Measurements from ENCODE around the gene KRTAP5-8.
A peak's percentile ranks its signal among the peaks of the same experiment; 100 is the strongest.
"Not testable (repeated sequence)": the region's sequence is repeated elsewhere in the genome, so short reads cannot be mapped to it uniquely, and the experiment has no call there.

Gene KRTAP5-8

GRCh38 chr11:71574418-71574817 lies 36.6 kb downstream of the KRTAP5-8 start:
- no peak for DNase-seq (ENCODE audit: low spot score)

DNA sequence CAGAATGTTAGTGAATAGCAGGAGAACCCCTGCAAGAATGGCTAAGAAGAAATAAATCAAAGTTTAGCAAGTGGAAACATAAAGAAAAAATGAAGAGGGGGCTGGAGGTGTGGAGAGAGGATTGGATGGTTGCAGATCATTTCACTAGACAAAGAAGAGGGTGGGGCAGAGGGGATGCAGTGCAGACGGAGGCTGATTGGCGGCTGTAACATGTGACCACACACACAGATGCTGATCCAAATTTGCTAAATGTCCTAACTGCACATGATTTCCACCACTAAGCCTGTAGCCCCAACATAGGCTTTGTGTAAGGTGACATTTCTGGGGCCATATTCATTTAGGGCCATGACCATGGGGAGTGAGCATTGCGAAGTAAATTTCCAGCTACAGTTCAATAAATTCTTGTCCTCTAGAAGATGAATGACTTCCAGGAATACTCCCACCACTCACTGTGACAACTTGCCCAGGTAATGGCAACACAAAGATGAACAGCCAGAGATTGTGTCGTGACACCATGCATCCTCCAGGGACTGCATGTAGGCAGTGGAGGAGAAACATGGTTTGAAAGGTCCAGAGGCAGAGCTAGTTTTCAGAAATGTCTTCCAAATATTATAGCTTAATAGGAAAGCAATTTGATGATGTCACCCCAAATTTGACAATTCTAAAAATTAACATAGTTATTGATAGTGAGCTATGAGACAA lies 38.0 kb downstream of the KRTAP5-8 start:
- DNase-seq (ENCODE audit: low spot score) = no peak

DNA sequence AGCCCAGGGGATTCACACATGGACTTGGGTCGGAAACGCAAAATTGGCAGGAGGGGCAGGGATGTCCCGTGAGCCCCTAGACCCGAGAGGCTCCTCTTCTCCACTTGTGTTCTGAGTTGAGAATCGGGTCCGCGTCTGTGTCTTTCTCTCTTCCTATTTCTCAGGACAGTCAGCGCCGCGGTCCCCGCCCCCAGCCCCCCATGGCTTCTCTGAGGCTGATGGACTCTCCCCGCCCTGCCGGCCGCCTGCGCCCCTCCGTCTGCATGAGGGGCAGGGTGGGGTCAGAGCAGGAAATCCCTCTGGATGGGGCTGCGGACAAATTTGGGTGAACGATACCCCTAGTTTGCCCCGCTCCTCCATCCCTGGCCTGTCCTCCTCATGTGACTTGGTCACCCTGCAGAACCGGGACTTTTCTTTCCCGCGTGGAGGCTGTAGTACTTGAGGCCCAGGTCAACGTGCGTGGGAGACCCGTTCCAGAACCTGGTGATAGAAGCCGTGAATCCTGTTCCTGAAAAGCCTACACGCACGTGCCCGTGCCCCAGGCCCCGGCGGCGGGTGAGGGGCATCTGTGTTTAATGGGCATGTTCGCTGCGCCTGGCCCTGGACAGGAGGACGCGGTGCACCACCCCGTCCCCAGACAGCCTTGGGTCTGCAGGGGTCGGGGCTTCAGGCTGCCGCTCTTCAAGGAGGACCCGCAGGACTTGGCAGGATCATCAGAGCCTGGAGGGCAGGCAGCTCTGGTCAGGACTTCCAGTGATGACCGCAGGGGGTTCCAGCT lies 39.1 kb downstream of the KRTAP5-8 start:
- not testable (repeated sequence) for DNase-seq (ENCODE audit: low spot score)

DNA sequence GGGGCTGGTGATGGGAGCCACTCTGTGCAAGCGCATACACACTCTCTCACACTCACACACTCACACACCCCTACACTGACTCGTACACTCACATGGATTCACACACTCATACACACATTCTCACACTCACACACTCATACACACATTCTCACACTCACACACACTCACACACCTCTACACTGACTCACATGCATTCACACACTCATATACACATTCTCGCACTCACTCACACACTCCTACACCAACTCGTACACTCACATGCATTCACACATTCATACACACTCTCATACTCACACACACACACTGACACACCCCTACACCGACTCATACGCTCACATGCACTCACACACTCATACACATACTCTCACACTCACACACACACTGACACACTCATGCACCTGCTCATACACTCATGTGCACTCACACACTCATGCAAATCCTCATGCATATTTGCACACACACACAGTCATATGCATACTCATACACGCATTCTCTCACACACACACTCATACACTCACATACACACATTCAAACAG lies 39.7 kb downstream of the KRTAP5-8 start:
- DNase-seq (ENCODE audit: low spot score) = no peak

GRCh38 chr11:71579513-71579912 lies 41.7 kb downstream of the KRTAP5-8 start:
- not testable (repeated sequence) for DNase-seq (ENCODE audit: low spot score)

DNA sequence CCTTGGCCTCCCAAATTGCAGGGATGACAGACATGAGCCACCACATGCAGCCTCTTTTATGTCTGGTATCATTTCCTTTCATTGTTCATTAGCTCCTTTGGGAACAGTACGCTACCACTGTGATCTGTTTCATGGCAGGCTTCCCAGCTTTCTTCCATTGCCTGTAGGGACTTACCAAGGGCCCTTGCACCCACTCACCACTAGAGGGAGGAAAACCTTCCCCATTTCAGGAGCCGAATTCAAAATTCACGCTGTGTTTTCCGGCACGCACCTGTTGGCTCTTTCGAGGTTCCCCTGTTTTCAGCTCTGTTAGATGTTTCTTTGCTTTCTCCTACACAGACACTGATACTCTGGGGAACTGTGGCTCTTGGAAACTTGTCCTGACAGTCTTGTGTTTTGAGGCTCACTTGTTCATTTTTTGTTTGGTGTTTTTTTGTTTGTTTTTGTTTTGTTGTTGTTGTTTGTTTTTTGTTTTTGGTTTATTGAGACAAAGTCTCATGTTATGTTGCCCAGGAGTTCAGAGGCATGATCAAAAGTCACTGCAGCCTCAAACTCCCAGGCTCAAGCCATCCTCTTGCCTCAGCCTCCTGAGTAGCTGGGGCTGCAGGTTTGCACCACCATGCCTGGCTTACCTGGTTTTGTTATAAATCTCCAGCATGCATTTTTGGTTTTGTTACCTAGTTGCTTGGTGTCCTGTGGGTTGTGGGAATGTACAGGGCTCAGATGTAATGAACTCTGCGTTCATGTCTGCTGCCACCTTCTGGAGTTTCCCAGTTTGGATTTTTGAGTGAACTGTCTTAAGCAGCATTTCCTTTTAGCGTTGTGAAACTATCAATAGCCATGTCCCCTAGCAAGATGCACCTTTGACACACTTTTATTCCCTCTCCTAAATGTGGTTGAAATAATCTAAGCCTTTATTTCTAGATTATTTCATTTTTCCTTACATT lies 42.5 kb downstream of the KRTAP5-8 start:
- DNase-seq (ENCODE audit: low spot score) = peak; percentile 81

DNA sequence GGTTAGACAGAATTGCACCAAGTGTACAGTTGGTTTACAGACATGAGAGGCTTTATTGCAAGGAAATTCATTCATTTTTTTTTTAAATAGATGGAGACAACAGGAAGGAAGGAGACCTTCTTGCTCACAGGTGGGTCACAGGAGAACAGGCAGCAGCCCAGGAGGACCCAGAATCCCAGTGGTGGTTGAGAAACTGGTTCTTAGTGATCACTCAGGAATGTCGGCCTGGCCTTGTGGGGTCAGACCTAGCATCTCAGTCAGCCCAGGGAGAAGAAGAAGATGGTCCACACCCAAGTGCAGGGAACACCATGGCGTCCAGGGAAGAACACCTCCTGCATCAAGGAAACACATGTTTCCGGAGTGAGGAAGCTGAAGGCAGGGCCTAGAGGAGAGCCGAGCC lies 44.0 kb downstream of the KRTAP5-8 start:
- DNase-seq (ENCODE audit: low spot score) = no peak

GRCh38 chr11:71582309-71582895 lies 44.6 kb downstream of the KRTAP5-8 start, which contains the start of gene KRTAP5-11:
TSS of gene KRTAP5-11 (minus strand) at chr11:71582875. CDS start at chr11:71582837, 38 bp downstream.
- DNase-seq (ENCODE audit: low spot score) = no peak

DNA sequence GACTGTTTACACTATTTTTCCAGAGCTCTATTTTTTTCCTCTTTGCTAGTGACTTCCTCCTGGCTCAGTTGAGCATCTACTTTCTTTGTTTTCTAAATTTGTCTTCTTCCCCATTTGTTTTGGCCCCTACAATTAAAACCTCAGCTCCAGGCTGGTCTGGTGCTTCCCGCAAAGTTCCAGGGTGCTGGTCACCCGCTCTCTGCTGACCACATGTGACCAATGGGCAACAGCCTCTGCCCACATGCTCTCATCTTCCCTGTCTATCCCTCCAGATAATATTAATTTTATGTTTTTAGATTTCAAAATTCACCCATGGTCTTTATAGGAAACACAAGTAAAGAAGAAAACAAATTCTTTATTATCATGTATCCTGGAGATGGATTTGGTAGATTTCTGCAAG lies 45.1 kb downstream of the KRTAP5-8 start:
- DNase-seq (ENCODE audit: low spot score) = not testable (repeated sequence)

DNA sequence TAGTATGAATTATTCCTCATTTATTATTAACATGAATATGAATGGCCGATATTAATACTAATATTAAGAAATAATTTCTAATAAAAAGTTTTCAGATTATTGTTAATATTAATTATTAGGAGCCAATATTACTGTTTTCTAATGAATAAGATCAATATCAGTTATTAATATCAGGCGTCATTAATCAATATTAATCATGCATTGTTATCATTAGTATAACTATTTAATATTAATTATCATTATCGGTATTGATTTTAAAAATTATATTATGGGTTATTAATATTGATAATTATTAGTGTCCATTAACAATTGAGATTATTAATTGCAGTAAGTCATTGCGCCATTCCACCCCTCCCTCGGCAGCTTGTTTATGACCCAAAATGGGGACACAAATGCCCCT lies 47.8 kb downstream of the KRTAP5-8 start:
- not testable (repeated sequence) for DNase-seq (ENCODE audit: low spot score)

GRCh38 chr11:71588314-71588713 lies 50.5 kb downstream of the KRTAP5-8 start:
- DNase-seq (ENCODE audit: low spot score) = not testable (repeated sequence)
